ENCODE results near the gene CSTB. TPM values are rescaled to one million over a fixed set of nuclear protein-coding genes. Genes with fewer than 3 reads are reported as not detected.
A peak's percentile ranks its signal among the peaks of the same experiment; 100 is the strongest.

Gene CSTB
- polyA plus RNA-seq, 3 donors from 2014 or later = 37.9 to 63.0 (median 52.2) TPM

DNA sequence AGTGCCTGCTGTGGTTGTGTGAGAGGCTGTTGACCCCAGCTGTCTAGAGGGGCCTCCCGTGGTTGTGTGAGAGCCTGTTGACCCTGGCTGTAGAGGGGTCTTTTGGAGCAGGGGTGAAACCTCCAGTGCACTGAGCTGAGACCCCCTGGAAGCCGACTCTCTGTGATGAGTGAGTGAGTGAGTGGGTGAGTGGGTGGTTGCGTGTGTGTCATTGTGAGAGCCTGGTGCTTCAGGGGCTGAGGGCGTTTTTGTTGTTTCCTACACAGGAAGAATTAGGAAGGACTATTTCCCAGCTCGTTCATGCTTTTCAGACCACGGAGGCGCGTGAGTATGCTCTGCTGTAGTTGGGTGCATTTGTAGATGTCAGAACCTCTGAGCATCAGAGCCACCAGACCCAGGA lies 16.3 kb upstream of the CSTB start:
- no peaks in the 10 kb centered on the region for H3K9me3 Mint-ChIP-seq
- H3K4me3 Mint-ChIP-seq = peak overlapping the region in 2 of 5 donors; percentile 48 to 61
- H3K4me1 Mint-ChIP-seq = peaks cover 22 to 26% of the 10 kb centered on the region in 2 donors
- peaks cover 0 to 11% (median 3%) of the 10 kb centered on the region in 3 donors for H3K27me3 Mint-ChIP-seq (ENCODE audit: low read depth in 3 of 3)
- H3K36me3 Mint-ChIP-seq = peaks cover 5 to 27% (median 10%) of the 10 kb centered on the region in 3 donors
- peak overlapping the region in 1 of 6 donors; percentile 12 for H3K27ac Mint-ChIP-seq
- DNase-seq = no peak

DNA sequence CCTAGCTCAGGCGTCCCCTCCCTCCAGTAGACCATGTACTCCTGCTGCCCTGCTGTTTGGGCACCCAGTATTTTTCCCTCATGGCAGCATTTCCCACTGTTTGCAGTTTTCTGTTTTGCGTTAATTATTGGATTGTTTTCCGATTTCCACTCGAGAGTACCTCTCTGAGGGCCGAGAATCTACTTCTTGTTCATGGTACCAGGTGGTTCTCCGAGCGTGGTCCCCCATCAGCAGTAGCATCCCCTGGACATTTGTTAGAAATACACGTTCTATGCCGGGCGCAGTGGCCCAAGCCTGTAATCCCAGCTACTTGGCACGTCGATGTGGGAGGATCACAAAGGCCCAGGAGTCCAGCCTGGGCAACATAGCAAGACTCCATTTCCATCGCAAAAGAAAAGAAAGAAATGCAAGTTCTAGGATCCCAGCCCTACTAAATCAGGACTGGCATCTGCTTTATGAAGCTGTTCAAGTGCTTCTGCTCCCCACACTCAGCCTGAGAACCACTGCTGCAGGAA lies 14.0 kb upstream of the CSTB start:
- no peaks in the 10 kb centered on the region for H3K9me3 Mint-ChIP-seq
- peaks cover 19 to 26% of the 10 kb centered on the region in 2 donors for H3K4me1 Mint-ChIP-seq
- H3K27ac Mint-ChIP-seq = peak overlapping the region; percentile 64 to 86 (median 82)
- peaks cover 0 to 9% (median 3%) of the 10 kb centered on the region in 3 donors for H3K27me3 Mint-ChIP-seq (ENCODE audit: low read depth in 3 of 3)
- peaks cover 2 to 14% (median 10%) of the 10 kb centered on the region in 3 donors for H3K36me3 Mint-ChIP-seq
- no peak for DNase-seq
- H3K4me3 Mint-ChIP-seq = peak overlapping the region; percentile 85 to 92 (median 91)

DNA sequence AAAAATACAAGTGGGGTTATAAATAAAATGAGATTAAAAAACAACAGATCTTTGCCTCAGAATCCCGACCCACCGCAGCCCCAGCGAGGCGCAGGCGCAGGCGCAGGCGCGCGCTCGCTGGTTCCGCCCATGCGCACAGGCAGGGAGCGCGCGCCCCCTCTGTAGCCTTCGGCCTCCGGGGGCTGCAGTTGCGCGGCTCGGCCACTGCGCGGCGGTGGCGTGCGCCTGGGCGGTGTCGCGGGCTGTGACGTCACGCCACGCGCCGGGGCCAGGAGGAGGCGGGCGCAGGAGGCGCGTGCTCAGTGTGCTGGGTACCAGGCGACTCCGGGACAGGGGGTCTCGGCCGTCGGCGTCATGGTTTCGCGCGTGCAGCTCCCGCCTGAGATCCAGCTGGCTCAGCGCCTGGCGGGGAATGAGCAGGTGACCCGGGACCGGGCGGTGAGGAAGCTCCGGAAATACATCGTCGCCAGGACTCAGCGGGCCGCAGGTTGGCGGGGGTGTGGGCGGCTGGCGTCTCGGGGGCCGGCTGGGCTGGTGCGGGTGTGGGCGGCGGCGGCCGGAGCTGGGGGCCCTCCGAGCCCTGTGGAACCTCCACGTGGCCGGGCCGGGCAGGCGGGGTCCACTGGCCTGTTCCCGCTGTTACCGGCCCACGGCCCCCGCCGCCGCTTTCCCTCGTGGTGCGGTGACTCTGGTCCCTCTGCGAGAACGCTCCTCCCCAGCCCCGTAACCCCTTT lies 13.3 kb upstream of the CSTB start, which contains the start of gene RRP1:
Gene RRP1, plus strand, starts transcription at position 302 of the 734 bp plus-strand sequence. Its CDS starts 53 bp downstream, at position 355.
- H3K27ac Mint-ChIP-seq = peak within 1 kb of the TSS; percentile 66 to 89 (median 84)
- H3K9me3 Mint-ChIP-seq = no peaks in the 10 kb centered on the region
- peaks cover 19 to 26% of the 10 kb centered on the region in 2 donors for H3K4me1 Mint-ChIP-seq

DNA sequence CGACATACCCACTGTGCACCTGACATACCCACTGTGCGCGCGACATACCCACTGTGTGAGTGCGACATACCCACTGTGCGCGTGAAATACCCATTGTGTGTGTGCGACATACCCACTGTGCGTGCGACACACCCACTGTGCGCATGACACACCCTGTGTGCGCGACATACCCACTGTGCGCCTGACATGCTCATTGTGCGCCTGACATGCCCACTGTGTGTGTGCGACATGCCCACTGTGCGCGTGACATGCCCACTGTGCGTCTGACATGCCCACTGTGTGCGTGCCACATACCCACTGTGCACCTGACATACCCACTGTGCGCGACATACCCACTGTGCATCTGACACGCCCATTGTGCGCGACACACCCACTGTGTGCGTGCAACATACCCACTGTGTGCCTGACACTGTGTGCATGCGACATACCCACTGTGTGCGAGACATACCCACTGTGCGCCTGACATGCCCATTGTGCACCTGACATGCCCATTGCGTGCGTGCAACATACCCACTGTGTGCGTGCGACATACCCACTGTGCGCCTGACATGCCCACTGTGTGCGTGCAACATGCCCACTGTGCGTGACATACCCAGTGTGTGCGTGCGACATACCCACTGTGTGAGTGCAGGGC lies 10.8 kb upstream of the CSTB start:
- no peak for DNase-seq
- Mint-ChIP-seq H3K36me3 (peaks cover 0 to 2% (median 1%) of the 10 kb centered on the region in 3 donors), H3K4me1 (peaks cover 15 to 18% of the 10 kb centered on the region in 2 donors), H3K27ac (no peak overlapping the region), H3K27me3 (ENCODE audit: low read depth in 3 of 3) (peaks cover 3 to 9% (median 3%) of the 10 kb centered on the region in 3 donors), H3K4me3 (no peak overlapping the region), H3K9me3 (no peaks in the 10 kb centered on the region)

More for the DNA sequence above, 13.3 kb upstream of the CSTB start, which contains the start of gene RRP1:
- Mint-ChIP-seq H3K27me3 (ENCODE audit: low read depth in 3 of 3) (peaks cover 0 to 9% (median 3%) of the 10 kb centered on the region in 3 donors), H3K36me3 (peaks cover 0 to 12% (median 10%) of the 10 kb centered on the region in 3 donors), H3K4me3 (peak within 1 kb of the TSS; percentile 85 to 92 (median 91))
- peak; percentile 95 to 96 (median 95) for DNase-seq

DNA sequence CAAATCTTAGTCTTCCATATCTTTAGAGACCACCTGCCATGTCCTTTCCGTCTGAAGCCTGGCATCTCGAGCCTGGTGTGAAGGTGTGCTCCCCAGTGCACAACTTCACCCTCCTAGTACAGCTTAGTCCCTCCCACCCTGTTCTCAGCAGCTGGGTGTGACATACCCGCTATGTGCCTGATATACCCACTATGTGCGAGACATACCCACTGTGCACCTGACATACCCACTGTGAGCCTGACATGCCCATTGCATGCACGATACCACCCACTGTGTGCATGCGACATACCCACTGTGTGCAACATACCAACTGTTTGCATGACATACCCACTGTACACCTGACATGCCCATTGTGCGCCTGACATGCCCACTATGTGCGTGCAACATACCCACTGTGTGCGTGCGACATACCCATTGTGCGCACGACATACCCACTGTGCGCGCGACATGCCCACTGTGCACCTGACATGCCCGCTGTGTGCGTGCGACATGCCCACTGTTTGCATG lies 10.2 kb upstream of the CSTB start:
- Mint-ChIP-seq H3K9me3 (no peaks in the 10 kb centered on the region), H3K36me3 (no peaks in the 10 kb centered on the region), H3K27me3 (ENCODE audit: low read depth in 3 of 3) (peaks cover 3 to 9% (median 3%) of the 10 kb centered on the region in 3 donors), H3K4me3 (peak overlapping the region in 2 of 5 donors; percentile 46 to 62), H3K27ac (no peak overlapping the region), H3K4me1 (peaks cover 14 to 16% of the 10 kb centered on the region in 2 donors)
- DNase-seq = no peak

DNA sequence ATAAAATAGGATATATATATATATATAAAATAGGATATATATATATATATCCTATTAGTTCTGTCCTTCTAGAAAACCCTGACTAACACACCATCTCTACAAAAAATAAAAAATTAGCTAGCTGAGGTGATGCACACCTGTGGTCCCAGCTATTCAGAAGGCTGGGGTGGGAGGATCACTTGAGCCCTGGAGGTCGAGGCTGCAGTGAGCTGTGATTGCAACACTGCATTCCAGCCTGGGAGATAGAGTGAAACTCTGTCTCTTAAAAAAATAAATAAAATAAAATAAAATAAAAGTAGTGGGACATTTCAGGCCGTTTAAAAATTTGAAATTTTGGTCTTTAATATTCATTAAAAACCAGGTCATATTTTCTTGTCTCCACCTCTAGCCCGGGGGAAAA lies 9.0 kb upstream of the CSTB start:
- H3K36me3 Mint-ChIP-seq = no peaks in the 10 kb centered on the region
- no peak overlapping the region for H3K4me3 Mint-ChIP-seq
- H3K4me1 Mint-ChIP-seq = peaks cover 4% of the 10 kb centered on the region in 2 donors
- DNase-seq = no peak
- H3K27ac Mint-ChIP-seq = no peak overlapping the region
- H3K27me3 Mint-ChIP-seq (ENCODE audit: low read depth in 3 of 3) = peaks cover 3 to 8% (median 3%) of the 10 kb centered on the region in 3 donors
- H3K9me3 Mint-ChIP-seq = no peaks in the 10 kb centered on the region

DNA sequence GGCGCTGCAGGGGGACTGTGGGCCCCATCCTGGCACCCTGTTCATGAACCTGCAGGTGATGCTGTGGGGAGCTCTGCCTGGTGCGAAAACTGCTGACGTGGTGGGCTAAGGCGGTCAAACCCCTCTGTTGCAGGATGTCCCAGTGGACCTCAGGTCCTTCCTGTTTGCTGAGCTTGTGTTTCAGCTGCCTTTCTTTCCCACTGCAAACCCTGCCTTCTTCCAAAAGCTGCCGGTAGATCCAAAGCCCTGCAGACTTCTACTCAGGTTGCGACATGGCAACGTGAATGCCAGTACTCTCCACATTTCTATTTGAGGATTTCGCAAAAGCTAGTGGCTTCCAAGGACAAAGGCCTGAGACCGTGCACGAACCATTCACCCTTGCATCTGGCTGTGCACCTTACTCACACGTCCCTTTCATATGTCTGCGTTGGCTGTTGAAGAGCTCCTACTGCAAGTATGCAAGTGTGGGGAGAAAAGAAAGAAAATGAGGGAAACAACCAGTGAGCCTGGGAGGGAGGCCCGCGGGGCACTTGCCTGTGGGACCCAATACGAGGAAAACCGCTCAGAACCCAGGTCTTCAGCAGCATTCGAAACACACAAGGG lies 7.1 kb upstream of the CSTB start:
- Mint-ChIP-seq H3K27me3 (ENCODE audit: low read depth in 3 of 3) (peaks cover 0 to 3% (median 0%) of the 10 kb centered on the region in 3 donors), H3K4me3 (no peak overlapping the region), H3K36me3 (no peaks in the 10 kb centered on the region), H3K4me1 (peaks cover 5 to 8% of the 10 kb centered on the region in 2 donors), H3K9me3 (no peaks in the 10 kb centered on the region), H3K27ac (no peak overlapping the region)
- DNase-seq = no peak

DNA sequence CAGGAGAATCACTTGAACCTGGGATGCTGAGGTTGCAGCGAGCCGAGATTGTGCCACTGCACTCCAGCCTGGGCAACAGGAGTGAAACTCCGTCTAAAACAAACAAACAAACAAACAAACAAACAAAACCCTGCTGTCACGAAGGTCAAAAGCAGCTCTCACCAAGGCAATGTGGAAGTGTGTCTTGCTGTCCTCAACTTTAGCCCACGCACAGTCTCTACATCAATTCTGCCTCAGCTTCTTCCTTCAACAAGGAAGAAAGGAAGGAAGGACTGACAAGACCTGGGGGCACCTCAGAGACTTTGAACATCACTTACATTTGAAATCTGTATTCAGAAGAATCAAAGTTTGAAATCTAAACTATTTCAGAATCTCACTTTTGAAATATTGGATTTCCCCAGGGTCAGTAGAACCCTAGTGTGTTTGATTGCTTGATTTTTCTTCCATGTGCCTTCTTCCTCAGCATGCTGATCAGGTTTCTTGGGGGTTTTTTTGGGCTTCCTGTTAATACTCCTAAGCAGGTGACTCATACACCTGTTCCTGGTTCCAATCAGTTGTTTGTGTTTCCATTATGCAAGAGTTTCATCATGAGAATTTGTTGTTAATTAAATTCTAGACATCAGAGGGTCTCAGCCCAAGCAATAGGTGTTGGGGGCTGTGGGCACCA lies 6.5 kb upstream of the CSTB start:
- Mint-ChIP-seq H3K27ac (no peak overlapping the region), H3K4me1 (peaks cover 5 to 8% of the 10 kb centered on the region in 2 donors)

DNA sequence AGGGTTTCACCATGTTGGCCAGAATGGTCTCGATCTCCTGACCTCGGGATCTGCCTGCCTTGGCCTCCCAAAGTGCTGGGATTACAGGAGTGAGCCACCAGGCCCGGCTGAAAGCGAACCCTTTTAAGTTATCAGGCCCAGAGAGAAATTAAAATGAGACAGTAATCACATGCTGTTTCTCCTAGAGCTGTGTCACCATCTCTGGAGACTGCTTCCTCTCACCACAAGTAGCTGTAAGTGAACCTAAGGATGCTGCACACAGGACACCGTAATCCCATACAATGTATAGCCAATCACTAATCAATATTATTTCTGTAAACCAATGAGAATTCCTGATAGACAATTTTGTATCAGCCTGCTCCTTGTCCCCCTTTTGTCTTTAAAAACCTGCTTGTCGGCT lies 5.7 kb upstream of the CSTB start:
- no peaks in the 10 kb centered on the region for H3K9me3 Mint-ChIP-seq
- no peak overlapping the region for H3K4me3 Mint-ChIP-seq
- H3K4me1 Mint-ChIP-seq = peaks cover 6 to 8% of the 10 kb centered on the region in 2 donors
- H3K27ac Mint-ChIP-seq = no peak overlapping the region
- H3K27me3 Mint-ChIP-seq (ENCODE audit: low read depth in 3 of 3) = peaks cover 0 to 3% (median 0%) of the 10 kb centered on the region in 3 donors
- no peak for DNase-seq
- H3K36me3 Mint-ChIP-seq = no peaks in the 10 kb centered on the region

More for the DNA sequence above, 6.5 kb upstream of the CSTB start:
- Mint-ChIP-seq H3K4me3 (no peak overlapping the region), H3K9me3 (no peaks in the 10 kb centered on the region), H3K36me3 (no peaks in the 10 kb centered on the region), H3K27me3 (ENCODE audit: low read depth in 3 of 3) (peaks cover 0 to 3% (median 0%) of the 10 kb centered on the region in 3 donors)
- DNase-seq = no peak

DNA sequence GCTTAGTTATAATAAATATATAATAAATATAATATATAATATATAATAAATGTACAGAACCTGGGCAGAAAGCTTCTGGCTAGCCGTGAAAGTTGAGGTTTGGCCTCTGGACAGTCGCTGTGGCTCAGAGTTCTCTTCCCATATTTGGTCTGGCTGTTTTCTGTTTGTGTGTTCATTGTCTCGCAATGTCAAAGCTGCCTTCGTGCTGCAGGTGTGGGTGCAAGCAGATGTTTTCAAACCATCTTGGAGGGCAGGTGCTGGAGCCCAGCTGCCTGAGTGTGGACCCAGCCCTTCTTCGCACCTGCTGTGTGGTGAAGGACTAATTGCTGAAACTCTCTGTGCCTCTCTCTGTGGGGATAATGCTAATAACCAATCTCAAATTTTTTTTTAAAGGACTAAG lies 3.6 kb upstream of the CSTB start:
- Mint-ChIP-seq H3K4me1 (peaks cover 15 to 20% of the 10 kb centered on the region in 2 donors), H3K9me3 (no peaks in the 10 kb centered on the region), H3K27me3 (ENCODE audit: low read depth in 3 of 3) (peaks cover 0 to 6% (median 3%) of the 10 kb centered on the region in 3 donors), H3K27ac (no peak overlapping the region), H3K4me3 (peak overlapping the region in 1 of 5 donors; percentile 21), H3K36me3 (no peaks in the 10 kb centered on the region)
- DNase-seq = no peak

DNA sequence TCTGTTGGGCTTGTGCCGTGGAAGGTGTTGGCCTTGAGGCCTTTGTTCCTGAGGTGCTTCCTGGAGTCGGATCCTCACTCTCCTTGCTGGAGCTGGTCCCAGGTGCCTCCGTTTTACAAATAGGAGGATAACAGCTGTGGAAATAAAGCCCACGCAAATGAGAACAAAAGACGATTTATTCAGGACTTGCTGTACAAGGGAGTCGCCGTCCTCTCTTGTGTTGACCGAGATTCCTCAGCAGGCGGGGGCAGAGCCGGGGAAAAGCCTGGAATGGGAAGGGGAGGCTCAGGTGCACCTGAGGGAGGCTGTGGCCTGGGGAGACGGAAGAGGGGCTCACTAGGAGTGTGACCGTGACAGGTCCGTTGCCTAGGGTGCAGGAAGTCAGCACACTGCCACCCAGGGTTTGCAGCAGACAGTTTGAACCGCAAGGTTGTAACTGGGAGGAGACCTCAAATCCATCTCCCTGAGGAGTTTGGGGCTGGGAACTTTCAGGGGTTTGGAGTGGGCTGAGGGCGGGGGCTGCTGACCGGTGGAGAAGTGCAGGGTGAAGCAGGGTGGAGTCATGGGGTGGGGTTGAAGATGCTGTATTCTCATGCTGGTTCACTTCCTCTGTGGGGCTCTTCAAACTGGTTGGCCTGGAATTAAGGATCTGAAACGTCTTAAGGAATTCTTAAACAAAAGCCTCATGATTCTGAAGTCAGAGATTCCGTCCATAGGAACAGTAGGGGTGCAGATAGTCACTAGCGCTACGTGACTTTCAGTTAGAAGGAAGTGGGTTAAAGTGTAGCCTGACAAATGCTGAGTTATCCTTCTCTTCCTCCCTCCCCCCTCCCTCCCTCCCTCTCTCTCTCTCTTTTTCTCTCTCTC lies 2.6 kb upstream of the CSTB start:
- Mint-ChIP-seq H3K27ac (peak overlapping the region in 4 of 6 donors; percentile 35 to 79 (median 68)), H3K27me3 (ENCODE audit: low read depth in 3 of 3) (peaks cover 0 to 6% (median 2%) of the 10 kb centered on the region in 3 donors), H3K4me3 (peak overlapping the region; percentile 31 to 67 (median 62)), H3K9me3 (no peaks in the 10 kb centered on the region), H3K4me1 (peaks cover 21 to 30% of the 10 kb centered on the region in 2 donors), H3K36me3 (peaks cover 3 to 4% (median 4%) of the 10 kb centered on the region in 3 donors)
- no peak for DNase-seq

DNA sequence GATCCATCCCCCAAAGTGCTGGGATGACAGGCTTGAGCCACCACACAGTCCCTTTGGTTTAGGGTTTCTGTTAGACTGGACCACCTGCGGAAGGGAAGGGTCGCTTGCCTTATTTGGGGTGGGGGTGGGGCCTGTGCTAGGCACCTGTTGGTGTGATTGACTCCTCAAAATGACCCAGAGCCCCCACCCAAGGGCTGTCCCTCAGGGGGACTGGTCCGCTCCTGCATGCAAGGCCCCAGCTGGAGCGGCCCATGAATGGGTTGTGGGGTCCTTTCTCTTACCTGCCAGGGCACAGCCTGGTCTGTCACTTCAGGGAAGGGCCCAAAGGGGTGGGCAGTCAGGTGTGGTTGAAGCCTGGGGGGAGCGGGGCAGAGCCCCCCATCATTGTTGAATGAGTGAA lies 1.8 kb upstream of the CSTB start:
- Mint-ChIP-seq H3K9me3 (no peaks in the 10 kb centered on the region), H3K4me3 (peak overlapping the region; percentile 67 to 84 (median 82)), H3K27me3 (ENCODE audit: low read depth in 3 of 3) (peaks cover 0 to 6% (median 0%) of the 10 kb centered on the region in 3 donors), H3K4me1 (peaks cover 21 to 31% of the 10 kb centered on the region in 2 donors), H3K27ac (peak overlapping the region in 1 of 6 donors; percentile 74), H3K36me3 (peaks cover 3 to 6% (median 4%) of the 10 kb centered on the region in 3 donors)
- no peak for DNase-seq

Data from immature natural killer cell (primary cell).